Kidney (tissue), 22 donors: ENCODE measurements around the gene IMMT. TPM values are rescaled to one million over a fixed set of nuclear protein-coding genes. Genes with fewer than 3 reads are reported as not detected.
A peak's percentile ranks its signal among the peaks of the same experiment; 100 is the strongest.
"Not testable (repeated sequence)": the region's sequence is repeated elsewhere in the genome, so short reads cannot be mapped to it uniquely, and the experiment has no call there.

ENCODE experiments used
- DNase-seq, 5 donors: peaks; one replicate each; pipeline ENCODE4 v3.0.0-alpha.2; 2013 to 2020
- FAIRE-seq: peaks from 2 replicates; lab custom pipeline; 2012; peaks lifted over from hg19 to GRCh38; lab: Jason Lieb, UNC
- H3K27ac ChIP-seq, 2 donors: one replicate each; pipeline ENCODE4 v1.7.0; 2013; ENCODE audit warnings: low read depth in 2 of 2, low read length in 2 of 2, inconsistent platforms in 1 of 2
- H3K27me3 ChIP-seq: one replicate; pipeline ENCODE4 v1.7.1; 2013; ENCODE audit warnings: low read length, inconsistent platforms; ENCODE audit not compliant: control insufficient read depth, insufficient read depth
- H3K36me3 ChIP-seq, 3 donors: one replicate each; pipeline versions ENCODE4 v1.7.0 to v1.7.1; 2013; ENCODE audit warnings: low read length in 3 of 3, control low read depth in 1 of 3, inconsistent platforms in 1 of 3; ENCODE audit not compliant: insufficient read depth in 3 of 3, control insufficient read depth in 2 of 3
- H3K4me1 ChIP-seq, 3 donors: one replicate each; pipeline versions ENCODE4 v1.7.0 to v1.7.1; 2013; ENCODE audit warnings: low read length in 3 of 3, inconsistent platforms in 1 of 3, low read depth in 1 of 3; ENCODE audit not compliant: control insufficient read depth in 2 of 3, insufficient read depth in 2 of 3
- H3K4me3 ChIP-seq, 3 donors: one replicate each; pipeline versions ENCODE4 v1.7.0 to v1.8.1; 2013; ENCODE audit warnings: low read length in 3 of 3, control low read depth in 1 of 3, inconsistent platforms in 1 of 3
- H3K9ac ChIP-seq, 3 donors: one replicate each; pipeline versions ENCODE4 v1.7.0 to v1.7.1; 2013; ENCODE audit warnings: low read length in 3 of 3, control low read depth in 1 of 3, inconsistent platforms in 1 of 3
- H3K9me3 ChIP-seq, 3 donors: one replicate each; pipeline versions ENCODE4 v1.7.0 to v1.7.1; 2013; ENCODE audit warnings: low read length in 3 of 3, control low read depth in 1 of 3, inconsistent platforms in 1 of 3; ENCODE audit not compliant: control insufficient read depth in 2 of 3, insufficient read depth in 1 of 3
- CTCF ChIP-seq: IDR thresholded peaks from 3 replicates; pipeline ENCODE4 v1.5.1; 2012; ENCODE audit warnings: mild to moderate bottlenecking, moderate library complexity, borderline replicate concordance; ENCODE audit not compliant: insufficient read depth; ENCODE audit errors: extremely low read depth
- intact Hi-C: fragments of 100-400 bp; cut with DNase I; formaldehyde crosslinking; loops from one replicate; pipeline ENCODE4 v1.11.1; 2022
- long read RNA-seq, 10 donors: library from polyadenylated mRNA in 1 of 10; unstranded in 1 of 10; transcript quantifications; one replicate each; pipeline ENCODE4 v2.0.0 and lab custom pipeline, GENCODE V29; 2021 to 2026
- polyA plus RNA-seq: library from polyadenylated mRNA; stranded (reverse); fragments of 350-450 nt; fragmentation: Illumina TruSeq; extraction: RNeasy Lipid Tissue Mini Kit (QIAGEN cat#74804); gene quantifications from one replicate; pipeline ENCODE4 v1.2.3, GENCODE V29; 2014; ENCODE audit warnings: low read depth, low replicate concordance; ENCODE audit not compliant: insufficient read depth
- total RNA-seq: library from RNA; stranded (reverse); fragmentation: NEBNext Ultra II Directional; extraction: Animal tissue kit (Norgen Biotek cat#: 25700); gene quantifications from one replicate; pipeline ENCODE4 v1.2.1, GENCODE V29; 2021
- donor health status: control.
- donor health status: control.
- donor health status: control.
- donor health status: control.
- donor health status: control.
- donor health status: DM: yes; HTN: yes; CAD: no.
- donor health status: Normal renal cell carcinoma (clear cell type).

IMMT gene
- total RNA-seq (74.0 TPM), polyA plus RNA-seq (113 TPM)
- long read RNA-seq, donor 1, partial matches to known transcripts = 5 of 16 reads
- long read RNA-seq, donor 1, other reads (novel, unspliced or antisense) = 7 of 16 reads
- long read RNA-seq, donor 2, partial matches to known transcripts = 8 of 22 reads
- long read RNA-seq, donor 2, other reads (novel, unspliced or antisense) = 11 of 22 reads
- long read RNA-seq, donor 3, partial matches to known transcripts = 16 of 33 reads
- long read RNA-seq, donor 3, other reads (novel, unspliced or antisense) = 15 of 33 reads
- long read RNA-seq, donor 4, partial matches to known transcripts = 28 of 34 reads
- long read RNA-seq, donor 4, other reads (novel, unspliced or antisense) = 5 of 34 reads
- long read RNA-seq, donor 5 = 0 reads
- long read RNA-seq, donor 6, partial matches to known transcripts = 31 of 66 reads
- long read RNA-seq, donor 6, other reads (novel, unspliced or antisense) = 32 of 66 reads
- long read RNA-seq, donor 7, partial matches to known transcripts = 4 of 19 reads
- long read RNA-seq, donor 7, other reads (novel, unspliced or antisense) = 15 of 19 reads
- long read RNA-seq, donor 8, partial matches to known transcripts = 6 of 8 reads
- long read RNA-seq, donor 8, other reads (novel, unspliced or antisense) = 0 of 8 reads
- long read RNA-seq, donor 9, partial matches to known transcripts = 0 of 1 reads
- long read RNA-seq, donor 9, other reads (novel, unspliced or antisense) = 0 of 1 reads
- long read RNA-seq, donor 10, partial matches to known transcripts = 0 of 8 reads
- long read RNA-seq, donor 10, other reads (novel, unspliced or antisense) = 6 of 8 reads

- Histone ChIP-seq H3K4me3 (peak within 1 kb of the TSS; percentile 70 to 90 (median 73)), H3K27me3 (no peaks in the 10 kb centered on the region), H3K27ac (peak within 1 kb of the TSS; percentile 99), H3K4me1 (peaks cover 4 to 14% (median 10%) of the 10 kb centered on the region in 3 donors), H3K9ac (peak within 1 kb of the TSS; percentile 81 to 82 (median 81)), H3K9me3 (no peaks in the 10 kb centered on the region), H3K36me3 (peaks cover 0 to 3% (median 0%) of the 10 kb centered on the region in 3 donors)
- TF ChIP-seq CTCF = no peak
- DNase-seq (peak; percentile 97 to 99 (median 98)), FAIRE-seq (no peak)
- intact Hi-C loops = no loop called here
Measured at GRCh38 chr2:86195055-86195807, at the start of gene IMMT. Gene IMMT, minus strand, starts transcription at chr2:86195462. Its CDS starts 80 bp downstream, at chr2:86195382.

- H3K36me3 ChIP-seq, intact Hi-C loops, DNase-seq, H3K4me3 ChIP-seq, H3K27me3 ChIP-seq, FAIRE-seq, H3K27ac ChIP-seq, H3K9me3 ChIP-seq, H3K9ac ChIP-seq, H3K4me1 ChIP-seq: not testable (repeated sequence)
Measured at GRCh38 chr2:86244781-86245180, 49.5 kb upstream of the IMMT start.

- H3K27ac ChIP-seq = no peak overlapping the region
- H3K27me3 ChIP-seq = no peaks in the 10 kb centered on the region
- H3K9me3 ChIP-seq = no peaks in the 10 kb centered on the region
- FAIRE-seq (no peak), DNase-seq (no peak)
- TF ChIP-seq CTCF = no peak
- no peak overlapping the region for H3K9ac ChIP-seq
- H3K4me1 ChIP-seq = no peaks in the 10 kb centered on the region
- intact Hi-C loops = no loop called here
- no peaks in the 10 kb centered on the region for H3K36me3 ChIP-seq
- H3K4me3 ChIP-seq = no peak overlapping the region
Measured at GRCh38 chr2:86243950-86244733, 48.9 kb upstream of the IMMT start.
